ENCODE measurements around the gene SPEM3.

The SPEM3 gene

DNA sequence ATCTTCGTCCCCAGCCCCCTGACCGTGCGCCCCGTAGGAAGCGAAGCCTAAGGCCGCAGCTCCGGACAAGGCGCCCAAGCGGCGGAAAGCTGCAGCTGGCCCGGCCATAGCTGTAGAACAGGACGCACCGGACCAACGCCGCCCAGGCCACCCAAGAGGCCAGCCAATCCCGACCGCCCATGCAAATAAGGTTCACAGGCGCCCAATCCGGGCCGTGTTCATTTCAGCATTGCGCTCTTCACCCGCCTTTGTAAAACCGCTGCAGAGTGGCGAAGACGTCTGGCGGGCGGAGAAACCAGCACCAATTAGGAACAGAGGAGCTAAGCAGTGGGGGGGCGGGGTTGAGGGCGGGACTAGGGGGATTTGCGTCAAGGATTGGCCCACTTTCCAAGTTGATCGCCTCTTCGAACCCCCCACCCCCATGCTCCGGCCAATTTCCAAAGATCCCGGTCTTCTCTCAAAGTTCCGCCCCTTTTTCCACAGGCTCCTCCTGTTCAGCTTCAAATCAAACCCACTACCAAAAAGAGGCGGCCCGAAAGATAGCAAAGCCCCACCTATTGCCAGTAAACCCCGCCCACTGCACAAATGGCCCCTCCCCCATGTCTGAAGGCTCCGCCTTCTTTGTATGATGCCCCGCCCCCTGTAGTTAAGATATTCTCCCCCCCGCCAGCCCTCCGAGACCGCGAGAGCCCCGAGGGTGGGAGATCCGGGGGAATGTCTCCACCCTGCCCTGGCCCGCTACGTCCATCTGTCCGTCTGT lies 24.5 kb upstream of the SPEM3 start, which contains the start of gene TMEM256:
TMEM256 (minus strand) TSS at position 121 of the 760 bp plus-strand sequence; CDS start at position 108, 13 bp downstream.
- DNase-seq, result peak; percentile 90 to 99 (median 92)

DNA sequence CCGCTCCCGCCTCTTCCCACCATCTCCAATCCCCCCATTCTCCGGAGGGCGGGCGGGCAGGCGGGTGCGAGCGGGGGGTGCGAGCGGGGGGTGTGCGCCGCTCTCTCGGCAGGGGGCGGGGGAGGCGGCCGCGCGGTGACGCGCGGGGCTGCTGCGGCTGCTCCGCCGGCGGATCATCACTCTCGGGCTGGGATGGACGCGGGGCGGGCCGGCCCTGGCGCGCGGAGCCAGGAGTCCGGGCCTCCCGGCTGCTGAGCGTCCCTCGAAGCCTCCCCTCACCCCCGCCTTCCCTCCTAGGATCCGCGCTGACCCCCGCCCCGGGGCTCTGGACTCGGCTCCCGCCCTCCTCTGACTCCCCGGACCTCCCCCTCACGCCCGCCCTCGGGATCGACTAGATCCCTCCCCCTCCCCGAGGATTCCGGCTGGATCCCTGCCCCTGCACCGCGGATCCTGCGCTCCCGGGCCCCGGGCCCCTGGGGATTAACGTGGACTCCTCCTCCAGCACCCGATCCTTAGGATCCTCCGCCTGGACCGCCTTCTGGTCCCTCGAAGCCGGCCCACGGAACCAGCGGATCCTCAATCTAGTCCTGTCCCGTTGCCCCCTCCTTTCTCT lies 23.8 kb upstream of the SPEM3 start:
- peak in 4 of 5 experiments; percentile 49 to 78 (median 68) for DNase-seq

DNA sequence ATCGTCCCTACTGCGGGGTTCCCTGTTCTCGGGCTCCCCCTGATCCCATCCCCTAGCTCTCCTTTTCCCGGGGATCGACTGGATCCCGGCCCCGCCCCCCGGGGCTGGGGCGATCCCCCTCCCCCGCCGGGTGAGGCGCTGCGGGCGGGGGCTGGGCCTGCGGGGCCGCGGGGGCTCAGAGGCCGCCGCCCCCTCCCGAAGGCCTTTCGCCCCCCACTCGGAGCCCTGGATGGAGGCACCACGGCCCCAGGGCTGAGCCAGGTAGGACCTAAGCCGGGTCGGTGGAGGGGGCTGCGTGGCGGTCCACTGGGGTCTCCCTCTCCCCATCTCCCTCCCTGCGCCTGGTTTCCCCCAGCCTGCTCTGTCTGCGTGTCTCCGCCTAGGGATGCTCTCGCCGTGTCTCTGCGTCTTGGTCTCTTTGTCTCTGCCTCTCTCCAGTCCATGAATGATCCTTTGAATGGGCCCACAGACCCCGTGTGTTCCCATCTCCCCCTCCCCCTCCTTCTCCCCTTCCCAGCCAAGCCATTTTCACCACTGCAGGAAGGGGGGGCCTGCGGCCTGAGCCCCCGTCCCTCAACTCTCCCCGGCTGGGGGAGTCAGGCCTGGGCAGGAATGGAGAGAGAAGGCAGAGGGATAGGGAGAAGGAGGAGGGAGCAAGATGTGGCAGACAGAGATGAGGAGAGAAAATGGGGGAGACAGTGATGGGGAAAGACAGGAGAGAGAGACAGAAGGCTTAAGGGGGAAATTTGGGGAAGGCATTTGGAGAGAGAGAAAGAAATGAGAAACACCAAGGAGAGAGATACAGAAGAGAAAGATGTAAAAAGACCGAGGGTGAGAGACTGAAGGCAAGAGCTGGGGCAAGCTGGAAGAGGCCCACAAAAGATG lies 23.1 kb upstream of the SPEM3 start:
- no peak for DNase-seq

DNA sequence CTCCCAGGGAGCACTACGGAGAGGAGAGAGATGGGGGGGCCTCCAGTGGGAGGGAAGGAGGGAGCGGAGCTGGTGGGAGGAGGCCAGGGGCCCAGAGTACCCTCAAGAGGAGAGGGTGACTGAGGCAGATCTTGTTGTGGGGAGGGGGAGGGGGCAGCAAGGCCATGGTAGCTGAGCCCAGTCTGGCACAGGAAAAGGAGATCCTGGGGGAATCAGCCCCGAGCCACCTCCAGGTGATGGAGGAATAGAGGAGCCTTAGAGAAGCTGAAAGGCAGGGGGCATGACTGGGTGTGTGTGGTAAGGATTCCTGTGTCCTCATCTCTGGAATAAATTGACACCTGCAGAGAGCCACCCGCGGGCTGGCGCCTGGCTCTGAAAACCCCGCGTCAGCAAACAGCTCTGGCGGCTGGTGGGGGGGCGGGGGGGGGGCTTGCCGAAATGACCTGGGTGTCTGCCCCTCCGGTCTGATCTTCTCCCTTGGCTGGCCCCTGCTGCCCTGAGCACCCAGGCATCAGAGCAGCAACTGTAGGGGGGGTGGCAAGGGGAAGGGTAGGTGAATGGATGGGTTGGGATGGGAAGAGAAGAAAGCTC lies 22.3 kb upstream of the SPEM3 start:
- DNase-seq, result no peak

DNA sequence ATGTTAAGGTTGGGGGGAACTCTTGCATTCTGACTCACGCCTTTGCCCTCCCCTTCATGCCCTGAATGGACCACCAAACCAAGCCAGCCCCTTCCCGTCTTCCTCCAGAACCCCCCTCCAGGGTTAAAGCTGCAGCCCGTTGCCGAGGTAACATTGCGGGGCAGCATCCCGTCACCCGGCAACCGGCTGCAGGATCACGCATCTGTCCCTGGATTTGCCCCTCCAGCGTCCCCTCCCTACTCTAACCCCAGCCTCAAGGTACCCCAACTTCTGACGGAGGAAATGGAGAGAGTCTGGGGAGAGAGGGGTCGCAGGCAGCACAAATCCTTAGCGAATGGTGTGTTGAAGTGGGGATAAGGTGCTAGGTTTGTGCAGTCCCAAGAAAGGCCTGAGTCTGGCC lies 21.6 kb upstream of the SPEM3 start:
- DNase-seq, result no peak

DNA sequence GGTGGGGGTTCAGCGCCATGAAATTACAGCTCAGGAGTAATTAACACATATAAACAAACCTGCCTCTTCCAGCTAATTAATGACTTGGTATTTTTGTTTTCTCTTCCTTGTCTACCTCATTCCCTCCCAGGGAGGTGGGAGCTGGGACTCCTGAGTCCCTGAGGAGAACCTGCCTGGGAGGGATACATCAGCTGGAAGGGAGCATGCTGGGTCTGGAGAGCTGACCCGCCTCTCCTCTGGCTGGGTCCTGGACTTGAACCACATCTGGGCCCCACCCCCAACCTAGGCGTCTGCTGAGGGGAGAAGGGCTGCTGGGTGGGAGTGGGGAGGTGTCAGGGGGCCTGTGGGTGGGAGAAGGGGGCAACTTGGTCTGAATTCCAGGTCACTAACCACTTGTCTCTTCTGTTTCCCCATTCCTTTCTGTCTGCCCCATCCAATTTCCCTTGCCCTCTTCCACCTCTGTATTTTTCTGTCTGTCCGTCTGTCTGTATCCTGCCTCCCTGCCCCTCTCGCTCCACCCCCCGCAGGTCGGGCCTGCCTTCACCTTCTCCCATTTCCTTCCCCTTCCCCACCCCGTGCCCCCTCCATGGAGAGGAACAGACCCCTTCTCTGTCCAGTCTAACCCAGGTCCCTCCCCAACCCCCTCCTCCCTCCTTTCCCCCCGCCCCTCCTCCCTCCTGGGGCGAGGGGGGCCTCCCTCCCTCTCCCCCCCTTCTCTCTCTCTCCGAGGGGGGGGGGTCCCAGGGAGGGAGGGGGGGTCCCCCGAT lies 21.0 kb upstream of the SPEM3 start, which contains the start of gene NLGN2:
NLGN2 (plus strand) TSS at position 361 of the 767 bp plus-strand sequence. CDS start 411 bp downstream, outside the sequence.
- DNase-seq, result no peak

DNA sequence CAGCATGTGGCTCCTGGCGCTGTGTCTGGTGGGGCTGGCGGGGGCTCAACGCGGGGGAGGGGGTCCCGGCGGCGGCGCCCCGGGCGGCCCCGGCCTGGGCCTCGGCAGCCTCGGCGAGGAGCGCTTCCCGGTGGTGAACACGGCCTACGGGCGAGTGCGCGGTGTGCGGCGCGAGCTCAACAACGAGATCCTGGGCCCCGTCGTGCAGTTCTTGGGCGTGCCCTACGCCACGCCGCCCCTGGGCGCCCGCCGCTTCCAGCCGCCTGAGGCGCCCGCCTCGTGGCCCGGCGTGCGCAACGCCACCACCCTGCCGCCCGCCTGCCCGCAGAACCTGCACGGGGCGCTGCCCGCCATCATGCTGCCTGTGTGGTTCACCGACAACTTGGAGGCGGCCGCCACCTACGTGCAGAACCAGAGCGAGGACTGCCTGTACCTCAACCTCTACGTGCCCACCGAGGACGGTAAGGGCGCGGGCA lies 20.4 kb upstream of the SPEM3 start:
- DNase-seq, result peak in 2 of 5 experiments; percentile 38 to 50

DNA sequence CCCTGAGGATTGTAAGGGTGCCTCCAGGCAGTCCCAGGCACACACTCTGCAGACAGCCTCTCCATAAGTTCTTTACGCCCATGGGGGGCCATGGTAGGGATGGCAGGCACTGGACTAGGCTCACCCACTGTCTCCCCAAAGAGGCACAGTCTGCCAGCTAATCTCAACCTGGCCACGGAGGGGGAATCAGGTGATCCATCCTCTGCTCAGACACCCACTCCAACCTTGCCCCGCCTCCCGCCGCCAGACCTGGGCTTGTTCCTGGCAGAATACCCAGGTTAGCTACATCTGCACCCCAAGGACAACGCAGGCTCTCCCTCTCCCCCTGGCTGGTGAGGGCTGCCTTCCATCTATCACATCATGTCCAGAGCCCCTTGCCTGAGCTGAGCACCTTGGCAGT lies 19.8 kb upstream of the SPEM3 start:
- no peak for DNase-seq

DNA sequence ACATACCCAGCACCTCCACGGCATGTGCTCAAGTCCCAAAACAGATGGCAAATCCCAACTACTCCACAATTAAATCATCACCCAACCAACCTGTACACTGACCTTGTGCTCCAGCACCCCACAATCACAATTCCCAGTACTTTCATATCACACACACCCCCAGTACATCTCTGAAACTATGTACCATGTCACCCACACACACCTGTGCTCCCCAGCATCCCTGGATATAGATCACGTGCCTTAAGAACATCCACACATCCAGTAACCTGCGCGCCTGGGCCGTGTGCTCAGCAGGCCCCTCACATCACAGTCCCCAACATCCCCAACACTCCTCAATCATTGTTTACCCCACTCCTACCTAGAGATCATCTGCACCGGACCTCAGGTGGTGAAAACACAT lies 18.9 kb upstream of the SPEM3 start:
- DNase-seq, result no peak

DNA sequence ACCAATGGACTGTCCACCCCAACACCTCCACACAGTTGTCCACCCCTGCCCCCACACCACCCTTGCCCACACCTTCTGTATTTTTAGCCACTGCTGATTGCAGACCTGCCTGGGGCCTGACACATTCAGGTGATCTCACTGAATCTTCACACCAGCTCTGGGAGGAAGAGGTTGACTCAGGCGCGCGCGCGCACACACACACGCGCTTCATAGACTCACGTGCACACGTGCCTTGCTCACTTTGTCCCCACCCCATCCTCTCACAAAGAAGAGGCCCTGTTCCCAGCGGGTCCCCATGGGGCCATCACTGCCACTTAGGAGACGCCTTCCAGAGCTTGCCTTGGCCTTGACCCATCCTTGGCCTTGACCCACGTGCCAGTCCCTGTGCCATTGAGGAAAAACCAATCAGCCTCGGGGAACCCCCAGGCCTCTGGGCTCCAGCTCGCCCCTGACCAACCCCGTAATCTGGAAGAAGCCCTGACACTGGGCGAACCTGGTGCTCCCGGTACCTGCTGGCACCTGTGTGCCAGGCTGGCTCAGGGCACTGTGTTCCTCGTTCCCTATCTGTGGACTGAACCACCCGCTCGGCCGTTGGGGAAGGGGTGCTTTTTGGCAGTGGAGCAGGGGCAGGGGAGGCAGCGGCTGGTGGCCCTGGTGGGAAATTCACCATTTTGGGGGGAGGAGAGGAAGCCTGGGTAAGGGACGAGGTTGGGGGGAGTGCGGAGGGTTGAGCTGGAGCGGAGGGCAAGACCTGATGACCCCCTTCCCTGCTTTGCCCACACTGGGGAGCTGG lies 17.8 kb upstream of the SPEM3 start:
- peak in 1 of 5 experiments; percentile 34 for DNase-seq

DNA sequence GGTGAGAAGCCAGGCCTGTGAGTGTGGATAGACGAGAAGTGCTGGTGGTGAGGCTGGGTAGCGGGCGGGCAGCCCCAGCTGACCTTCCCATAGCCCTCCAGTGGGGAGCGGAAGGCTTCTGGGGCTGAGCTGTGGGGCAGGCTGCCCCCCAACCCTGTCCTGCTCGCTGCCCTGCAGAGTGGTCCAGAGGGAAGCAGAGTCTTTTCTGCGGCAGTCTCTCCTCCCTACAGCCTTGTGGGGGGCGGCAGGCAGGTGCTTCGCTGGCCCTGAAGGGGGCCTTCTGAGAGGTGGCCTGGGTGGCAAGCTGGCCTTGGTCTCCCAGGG lies 17.3 kb upstream of the SPEM3 start:
- DNase-seq, result no peak

DNA sequence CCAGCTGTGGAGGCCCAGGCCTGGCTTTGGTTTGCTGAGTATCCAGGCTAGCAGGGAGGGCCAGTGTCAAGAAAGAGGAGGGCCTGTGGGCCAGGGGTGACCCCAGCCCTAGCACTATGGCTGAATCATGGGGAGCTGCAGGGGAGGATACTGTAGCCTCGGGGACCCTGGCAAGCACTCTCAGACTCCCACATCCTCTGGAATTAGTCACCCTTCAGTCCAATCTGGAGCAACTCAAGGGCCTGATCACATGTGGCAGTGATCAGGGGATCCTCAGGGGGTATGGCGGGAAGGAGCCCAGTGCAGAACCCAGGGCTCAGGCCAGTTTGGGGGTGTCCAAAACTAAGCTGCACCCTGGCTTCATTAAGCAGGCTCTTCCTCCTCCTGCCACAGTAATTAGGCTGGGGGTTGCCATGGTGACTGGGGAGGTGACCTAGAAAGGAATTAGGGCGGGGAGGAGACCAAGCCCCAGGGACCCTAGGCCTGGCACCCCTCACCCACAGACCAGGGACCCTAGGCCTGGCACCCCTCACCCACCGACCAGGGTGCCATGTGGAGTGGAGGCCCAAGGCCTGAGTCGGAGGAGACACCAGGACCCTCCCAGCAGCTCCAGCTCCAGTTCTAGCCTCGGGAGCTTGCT lies 15.2 kb upstream of the SPEM3 start:
- DNase-seq, result no peak

DNA sequence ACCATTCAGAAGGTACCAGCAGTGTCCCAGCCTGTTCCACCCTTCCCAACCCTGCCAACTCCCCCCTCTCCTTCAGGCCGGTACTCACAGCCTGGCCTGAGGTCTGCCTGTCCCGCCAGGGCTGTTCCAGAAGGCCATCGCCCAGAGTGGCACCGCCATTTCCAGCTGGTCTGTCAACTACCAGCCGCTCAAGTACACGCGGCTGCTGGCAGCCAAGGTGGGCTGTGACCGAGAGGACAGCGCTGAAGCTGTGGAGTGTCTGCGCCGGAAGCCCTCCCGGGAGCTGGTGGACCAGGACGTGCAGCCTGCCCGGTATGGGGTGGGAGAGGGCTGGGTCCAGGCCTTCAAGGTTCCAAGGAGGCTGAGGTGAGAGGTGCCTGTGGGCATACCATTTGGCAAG lies 13.8 kb upstream of the SPEM3 start:
- DNase-seq, result no peak

DNA sequence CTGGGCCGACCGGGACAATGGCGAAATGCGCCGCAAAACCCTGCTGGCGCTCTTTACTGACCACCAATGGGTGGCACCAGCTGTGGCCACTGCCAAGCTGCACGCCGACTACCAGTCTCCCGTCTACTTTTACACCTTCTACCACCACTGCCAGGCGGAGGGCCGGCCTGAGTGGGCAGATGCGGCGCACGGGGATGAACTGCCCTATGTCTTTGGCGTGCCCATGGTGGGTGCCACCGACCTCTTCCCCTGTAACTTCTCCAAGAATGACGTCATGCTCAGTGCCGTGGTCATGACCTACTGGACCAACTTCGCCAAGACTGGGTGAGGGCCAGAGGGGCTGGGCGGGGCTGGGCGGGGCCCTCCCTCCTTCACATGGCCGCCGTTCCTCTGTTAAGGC lies 12.9 kb upstream of the SPEM3 start:
- DNase-seq, result no peak

DNA sequence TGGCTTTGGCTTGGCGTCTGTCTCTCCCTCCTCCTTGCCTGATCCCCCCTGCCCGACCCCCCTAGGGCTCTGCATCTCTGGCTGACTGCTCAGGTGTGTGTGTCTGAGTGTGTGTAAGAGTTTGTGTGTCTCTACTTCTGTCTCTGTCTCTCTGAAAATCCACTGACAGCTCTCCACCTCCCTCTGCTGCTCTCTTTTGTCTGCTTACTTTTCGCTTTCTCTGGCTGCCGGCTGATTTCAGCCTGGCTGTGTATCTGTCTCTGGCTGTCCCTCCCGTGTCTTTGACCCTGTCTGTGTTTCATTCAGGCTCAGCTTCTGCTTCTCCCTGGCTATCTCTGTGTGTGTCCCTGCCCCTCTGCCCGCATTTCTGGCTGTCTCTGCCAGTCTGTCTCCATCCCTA lies 12.3 kb upstream of the SPEM3 start:
- peak in 1 of 5 experiments; percentile 21 for DNase-seq

DNA sequence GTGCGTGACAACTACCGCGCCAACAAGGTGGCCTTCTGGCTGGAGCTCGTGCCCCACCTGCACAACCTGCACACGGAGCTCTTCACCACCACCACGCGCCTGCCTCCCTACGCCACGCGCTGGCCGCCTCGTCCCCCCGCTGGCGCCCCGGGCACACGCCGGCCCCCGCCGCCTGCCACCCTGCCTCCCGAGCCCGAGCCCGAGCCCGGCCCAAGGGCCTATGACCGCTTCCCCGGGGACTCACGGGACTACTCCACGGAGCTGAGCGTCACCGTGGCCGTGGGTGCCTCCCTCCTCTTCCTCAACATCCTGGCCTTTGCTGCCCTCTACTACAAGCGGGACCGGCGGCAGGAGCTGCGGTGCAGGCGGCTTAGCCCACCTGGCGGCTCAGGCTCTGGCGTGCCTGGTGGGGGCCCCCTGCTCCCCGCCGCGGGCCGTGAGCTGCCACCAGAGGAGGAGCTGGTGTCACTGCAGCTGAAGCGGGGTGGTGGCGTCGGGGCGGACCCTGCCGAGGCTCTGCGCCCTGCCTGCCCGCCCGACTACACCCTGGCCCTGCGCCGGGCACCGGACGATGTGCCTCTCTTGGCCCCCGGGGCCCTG lies 11.5 kb upstream of the SPEM3 start:
- DNase-seq, result no peak

DNA sequence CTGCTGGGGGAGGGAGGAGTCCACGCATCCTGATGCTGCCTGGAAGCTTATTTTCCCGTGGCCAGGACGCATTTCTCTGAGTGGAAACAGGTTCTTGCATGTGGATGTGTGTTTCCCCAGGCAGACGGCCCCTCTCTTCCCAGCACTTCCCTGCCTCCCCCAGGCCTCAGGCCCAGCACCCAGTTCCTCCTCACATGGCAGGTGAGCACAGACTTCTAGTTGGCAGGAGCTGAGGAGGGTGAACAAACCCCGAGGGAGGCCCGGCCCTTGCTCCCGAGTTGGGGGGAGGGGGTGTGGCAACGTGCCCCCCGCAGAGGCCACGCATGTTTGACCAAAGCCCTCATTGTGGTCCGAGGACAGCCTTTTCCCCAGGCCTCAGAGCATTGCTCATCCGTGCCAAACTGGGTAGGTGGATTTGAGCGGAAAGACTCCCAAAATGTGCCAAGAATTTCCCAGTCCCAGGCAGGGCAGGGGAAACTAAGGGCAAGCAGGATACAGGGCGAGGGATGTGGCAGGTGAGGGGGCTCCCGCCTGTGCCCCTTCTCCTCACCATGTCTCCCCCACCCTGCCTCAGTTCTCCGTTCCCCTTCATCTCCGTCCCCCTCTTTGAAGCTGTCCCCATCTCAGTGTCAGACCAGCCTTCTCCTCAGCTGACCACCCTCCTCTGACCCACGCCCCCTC lies 10.0 kb upstream of the SPEM3 start:
- DNase-seq, result no peak

DNA sequence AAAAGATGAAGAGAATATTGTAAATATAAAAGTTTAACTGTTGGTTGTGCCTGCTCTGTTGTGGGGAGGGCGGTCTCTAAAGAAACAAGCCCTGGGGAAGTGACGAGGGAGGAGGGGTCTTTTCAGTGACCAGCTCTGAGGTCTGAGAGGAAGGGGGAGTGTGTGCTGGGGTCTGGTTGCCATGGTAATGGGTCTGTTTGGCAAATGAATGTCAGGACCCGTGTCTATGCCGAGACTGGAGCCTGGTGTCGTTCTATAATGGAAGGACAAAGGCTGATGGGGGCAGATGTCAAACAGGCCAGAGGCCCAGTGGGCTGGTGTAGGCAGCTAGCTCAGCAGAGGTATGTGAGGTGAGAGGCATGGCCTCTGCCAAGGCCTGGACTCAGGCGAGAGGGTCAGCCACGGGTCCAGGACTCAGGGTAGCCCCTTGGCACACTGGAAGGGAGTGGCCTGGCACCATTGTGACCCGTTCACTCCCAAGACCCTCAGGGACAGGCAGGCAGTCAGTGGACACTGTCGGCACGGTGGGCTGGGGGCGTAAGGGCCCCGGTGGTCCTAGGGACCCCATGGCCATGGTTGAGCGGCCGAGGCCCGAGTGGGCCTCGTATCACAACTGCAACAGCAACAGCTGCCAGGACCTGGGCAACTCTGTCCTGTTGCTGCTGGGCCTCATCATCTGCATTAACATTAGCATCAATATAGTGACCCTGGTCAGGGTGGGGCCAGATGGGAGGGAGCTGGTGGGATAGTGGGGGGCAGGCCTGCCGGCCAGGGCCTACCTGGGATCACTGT lies 8.6 kb upstream of the SPEM3 start, which contains the start of gene SPEM1:
SPEM1 (plus strand) TSS at position 506 of the 792 bp plus-strand sequence; CDS start at position 567, 61 bp downstream.
- no peak for DNase-seq

DNA sequence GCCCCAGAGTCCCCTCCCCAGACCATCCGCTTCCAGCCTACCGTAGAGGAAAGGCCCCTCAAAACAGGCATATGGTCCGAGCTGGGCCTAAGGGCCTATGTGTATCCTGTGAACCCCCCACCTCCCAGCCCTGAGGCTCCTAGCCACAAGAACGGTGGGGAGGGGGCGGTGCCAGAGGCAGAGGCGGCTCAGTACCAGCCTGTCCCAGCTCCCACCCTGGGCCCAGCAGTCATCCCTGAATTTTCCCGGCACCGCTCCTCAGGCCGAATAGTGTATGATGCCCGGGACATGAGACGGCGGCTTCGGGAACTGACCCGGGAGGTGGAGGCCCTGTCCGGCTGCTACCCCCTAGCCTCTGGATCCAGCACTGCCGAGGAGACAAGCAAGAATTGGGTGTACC lies 7.5 kb upstream of the SPEM3 start:
- no peak for DNase-seq

Measured in T-helper 2 cell (primary cell).